HUES48 (cell line): ENCODE measurements around the gene DOP1B.
"Not testable (repeated sequence)": the region's sequence is repeated elsewhere in the genome, so short reads cannot be mapped to it uniquely, and the experiment has no call there.

Experiments used
- H3K27ac ChIP-seq: one replicate; pipeline ENCODE4 v1.7.0; 2013; ENCODE audit warnings: low read depth, low read length, inconsistent platforms
- H3K27me3 ChIP-seq: 2 replicates; pipeline ENCODE4 v1.6.1; 2013; ENCODE audit warnings: mild to moderate bottlenecking, low read length; ENCODE audit not compliant: control insufficient read depth, insufficient read depth
- H3K36me3 ChIP-seq: 2 replicates; pipeline ENCODE4 v1.6.1; 2013; ENCODE audit warnings: low read length; ENCODE audit not compliant: control insufficient read depth, insufficient read depth
- H3K4me1 ChIP-seq: 2 replicates; pipeline ENCODE4 v1.6.1; 2013; ENCODE audit warnings: mild to moderate bottlenecking, low read length; ENCODE audit not compliant: control insufficient read depth, insufficient read depth
- H3K4me3 ChIP-seq: 2 replicates; pipeline ENCODE4 v1.5.1; 2013; ENCODE audit warnings: mild to moderate bottlenecking, low read depth, low read length
- H3K9ac ChIP-seq: 2 replicates; pipeline ENCODE4 v1.6.1; 2013; ENCODE audit warnings: mild to moderate bottlenecking, low read depth, low read length, moderate library complexity
- H3K9me3 ChIP-seq: 2 replicates; pipeline ENCODE4 v1.6.1; 2013; ENCODE audit warnings: low read length; ENCODE audit not compliant: control insufficient read depth, insufficient read depth

Gene DOP1B

DNA sequence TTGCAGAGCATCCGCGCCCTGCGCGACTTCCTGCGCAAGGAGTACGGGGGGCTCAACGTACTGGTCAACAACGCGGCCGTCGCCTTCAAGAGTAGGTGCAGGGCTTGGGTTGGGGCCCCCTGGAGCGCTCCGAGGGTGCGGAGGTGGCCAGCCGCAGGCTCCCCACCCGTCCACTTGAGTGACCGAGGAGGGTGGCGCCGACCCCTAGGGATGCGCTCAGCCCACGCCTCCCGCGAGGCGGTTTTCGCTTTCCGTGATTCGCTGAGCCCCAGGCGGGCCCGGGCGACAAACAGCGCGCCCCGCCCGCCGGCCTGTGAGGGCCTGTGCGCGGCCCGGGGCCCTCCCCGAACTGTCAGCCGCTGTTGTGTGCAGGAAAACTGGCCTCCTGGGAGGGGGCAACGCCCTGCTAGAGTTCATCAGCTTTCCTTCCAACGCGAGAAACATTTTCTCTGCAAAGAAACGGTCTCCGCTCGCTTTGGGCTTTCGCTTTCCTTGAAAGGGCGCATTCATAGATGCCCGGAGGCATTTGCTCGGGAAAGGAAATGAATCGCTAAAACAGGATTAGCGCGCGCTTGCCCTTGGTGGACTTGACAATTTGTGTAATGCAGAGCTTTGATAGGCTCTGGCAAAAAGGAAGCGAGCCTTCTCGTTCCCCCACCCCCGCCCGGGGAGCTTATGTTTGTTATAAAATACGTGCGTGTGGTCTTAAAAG lies 21.1 kb upstream of the DOP1B start:
- Histone ChIP-seq H3K4me3 (peak overlapping the region; percentile 68), H3K27ac (no peak overlapping the region), H3K9ac (0 out of 2 replicates have a peak overlapping the region, but pooled peaks have one; percentile 1), H3K36me3 (no peaks in the 10 kb centered on the region), H3K27me3 (peaks cover 54% of the 10 kb centered on the region), H3K9me3 (no peaks in the 10 kb centered on the region), H3K4me1 (peaks cover 16% of the 10 kb centered on the region)

DNA sequence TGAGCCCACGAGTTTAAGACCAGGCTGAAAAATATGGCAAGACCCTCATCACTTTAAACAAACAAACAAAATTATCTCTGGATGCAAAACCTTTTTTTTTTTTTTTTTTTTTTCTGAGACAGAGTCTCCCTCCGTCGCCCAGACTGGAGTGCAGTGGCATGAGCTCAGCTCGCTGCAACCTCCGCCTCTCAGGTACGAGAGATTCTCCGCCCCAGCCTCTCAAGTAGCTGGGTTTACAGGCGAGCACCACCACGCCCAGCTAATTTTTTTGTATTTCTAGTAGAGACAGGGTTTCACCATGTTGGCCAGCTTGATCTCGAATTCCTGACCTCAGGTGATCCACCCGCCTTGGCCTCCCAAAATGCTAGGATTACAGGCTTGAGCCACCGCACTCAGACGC lies 16.8 kb upstream of the DOP1B start:
- not testable (repeated sequence) for H3K36me3 ChIP-seq, H3K9ac ChIP-seq, H3K4me1 ChIP-seq, H3K4me3 ChIP-seq, H3K9me3 ChIP-seq, H3K27ac ChIP-seq
- H3K27me3 ChIP-seq = peaks cover 24% of the 10 kb centered on the region

DNA sequence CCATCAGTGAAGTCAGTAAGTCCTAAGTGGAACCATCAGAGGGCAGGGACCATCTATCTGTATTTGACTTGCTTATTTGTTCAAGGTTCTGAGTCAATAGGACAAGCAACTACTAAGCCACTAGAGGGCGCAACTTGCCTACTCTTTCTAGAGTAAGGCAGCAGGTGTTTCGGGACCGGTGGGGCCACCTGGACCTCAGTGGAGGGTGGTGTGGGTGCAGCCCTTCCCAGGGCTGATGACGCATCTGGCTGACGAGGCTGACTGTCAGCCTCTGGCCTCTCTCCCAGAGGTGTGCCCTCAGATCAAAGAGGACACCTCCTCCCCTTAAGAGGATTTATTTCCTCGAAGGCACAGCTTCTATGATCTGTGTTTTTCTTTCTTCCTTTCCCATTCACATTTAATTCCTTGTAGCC lies 15.1 kb upstream of the DOP1B start:
- no peaks in the 10 kb centered on the region for H3K36me3 ChIP-seq
- no peak overlapping the region for H3K9ac ChIP-seq
- H3K27me3 ChIP-seq = peaks cover 6% of the 10 kb centered on the region
- H3K4me3 ChIP-seq = no peak overlapping the region
- H3K4me1 ChIP-seq = peaks cover 2% of the 10 kb centered on the region; the same call in 1 of the 2 replicates
- H3K9me3 ChIP-seq = no peaks in the 10 kb centered on the region
- no peak overlapping the region for H3K27ac ChIP-seq

DNA sequence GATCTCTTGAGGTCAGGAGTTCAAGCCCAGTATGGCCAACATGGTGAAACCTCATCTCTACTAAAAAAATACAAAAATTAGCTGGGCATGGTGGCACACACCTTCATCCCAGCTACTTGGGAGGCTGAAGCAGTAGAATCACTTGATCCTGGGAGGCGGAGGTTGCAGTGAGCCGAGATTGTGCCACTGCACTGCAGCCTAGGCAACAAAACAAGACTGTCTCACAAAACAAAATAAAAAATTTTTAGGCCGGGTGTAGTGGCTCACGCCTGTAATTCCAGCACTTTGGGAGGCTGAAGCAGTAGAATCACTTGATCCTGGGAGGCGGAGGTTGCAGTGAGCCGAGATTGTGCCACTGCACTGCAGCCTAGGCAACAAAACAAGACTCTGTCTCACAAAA lies 12.4 kb upstream of the DOP1B start:
- not testable (repeated sequence) for H3K9ac ChIP-seq, H3K9me3 ChIP-seq, H3K27ac ChIP-seq, H3K27me3 ChIP-seq, H3K4me1 ChIP-seq, H3K4me3 ChIP-seq, H3K36me3 ChIP-seq

DNA sequence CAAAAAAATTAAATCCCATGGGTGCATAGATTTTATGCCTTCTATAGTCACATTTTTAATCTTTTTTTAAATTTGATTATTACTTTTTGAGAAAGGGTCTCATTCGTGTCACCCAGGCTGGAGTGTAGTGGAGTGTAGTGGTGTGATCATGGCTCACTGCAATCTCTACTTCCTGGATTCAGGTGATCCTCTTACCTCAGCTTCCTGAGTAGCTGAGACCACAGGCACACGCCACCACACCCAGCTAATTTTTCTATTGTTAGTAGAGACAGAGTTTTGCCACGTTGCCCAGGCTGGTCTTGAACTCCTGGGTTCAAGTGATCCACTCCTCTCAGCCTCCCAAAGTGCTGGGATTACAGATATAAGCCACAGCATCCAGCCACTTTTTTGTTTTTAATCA lies 11.4 kb upstream of the DOP1B start:
- Histone ChIP-seq H3K27ac (no peak overlapping the region), H3K36me3 (no peaks in the 10 kb centered on the region), H3K4me1 (no peaks in the 10 kb centered on the region), H3K27me3 (no peaks in the 10 kb centered on the region), H3K4me3 (no peak overlapping the region), H3K9me3 (no peaks in the 10 kb centered on the region), H3K9ac (no peak overlapping the region)

DNA sequence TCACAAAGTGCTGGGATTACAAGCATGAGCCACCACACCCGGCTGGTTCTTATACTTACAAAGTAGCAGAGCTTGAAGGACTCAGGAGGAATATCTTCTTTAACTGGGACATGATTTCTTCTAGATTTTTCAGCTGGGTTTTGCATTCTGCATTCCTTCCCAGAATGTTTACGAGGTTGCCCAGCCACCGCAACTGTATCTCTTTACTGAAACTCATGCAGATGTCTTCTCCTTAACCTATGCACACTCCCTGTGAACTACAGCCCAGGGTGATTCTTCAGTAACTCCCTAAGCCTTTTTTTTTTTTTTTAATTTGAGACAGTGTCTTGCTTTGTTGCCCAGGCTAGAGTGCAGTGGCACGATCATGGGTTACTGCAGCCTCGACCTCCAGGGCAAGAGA lies 8.7 kb upstream of the DOP1B start:
- no peaks in the 10 kb centered on the region for H3K9me3 ChIP-seq
- no peaks in the 10 kb centered on the region for H3K27me3 ChIP-seq
- no peak overlapping the region for H3K9ac ChIP-seq
- no peaks in the 10 kb centered on the region for H3K4me1 ChIP-seq
- H3K36me3 ChIP-seq = no peaks in the 10 kb centered on the region
- H3K27ac ChIP-seq = no peak overlapping the region
- H3K4me3 ChIP-seq = no peak overlapping the region

DNA sequence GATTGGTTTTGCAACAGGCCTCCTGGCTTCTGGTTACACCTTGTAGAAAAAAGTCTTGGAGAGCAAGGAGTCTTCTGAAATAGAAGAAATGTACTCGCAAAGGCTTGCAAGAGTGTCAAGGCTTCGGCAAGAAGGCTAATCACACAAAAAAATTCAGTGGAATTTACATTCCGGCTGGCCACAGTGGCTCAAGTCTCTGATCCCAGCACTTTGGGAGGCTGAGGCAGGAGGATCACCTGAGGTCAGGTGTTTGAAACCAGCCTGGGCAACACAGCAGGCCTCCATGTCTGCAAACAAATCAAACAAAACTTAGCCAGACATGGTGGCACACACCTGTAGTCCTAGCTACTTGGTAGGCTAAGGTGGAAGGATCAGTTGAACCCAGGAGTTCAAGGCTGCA lies 7.7 kb upstream of the DOP1B start:
- no peak overlapping the region for H3K27ac ChIP-seq
- no peaks in the 10 kb centered on the region for H3K4me1 ChIP-seq
- no peak overlapping the region for H3K9ac ChIP-seq

DNA sequence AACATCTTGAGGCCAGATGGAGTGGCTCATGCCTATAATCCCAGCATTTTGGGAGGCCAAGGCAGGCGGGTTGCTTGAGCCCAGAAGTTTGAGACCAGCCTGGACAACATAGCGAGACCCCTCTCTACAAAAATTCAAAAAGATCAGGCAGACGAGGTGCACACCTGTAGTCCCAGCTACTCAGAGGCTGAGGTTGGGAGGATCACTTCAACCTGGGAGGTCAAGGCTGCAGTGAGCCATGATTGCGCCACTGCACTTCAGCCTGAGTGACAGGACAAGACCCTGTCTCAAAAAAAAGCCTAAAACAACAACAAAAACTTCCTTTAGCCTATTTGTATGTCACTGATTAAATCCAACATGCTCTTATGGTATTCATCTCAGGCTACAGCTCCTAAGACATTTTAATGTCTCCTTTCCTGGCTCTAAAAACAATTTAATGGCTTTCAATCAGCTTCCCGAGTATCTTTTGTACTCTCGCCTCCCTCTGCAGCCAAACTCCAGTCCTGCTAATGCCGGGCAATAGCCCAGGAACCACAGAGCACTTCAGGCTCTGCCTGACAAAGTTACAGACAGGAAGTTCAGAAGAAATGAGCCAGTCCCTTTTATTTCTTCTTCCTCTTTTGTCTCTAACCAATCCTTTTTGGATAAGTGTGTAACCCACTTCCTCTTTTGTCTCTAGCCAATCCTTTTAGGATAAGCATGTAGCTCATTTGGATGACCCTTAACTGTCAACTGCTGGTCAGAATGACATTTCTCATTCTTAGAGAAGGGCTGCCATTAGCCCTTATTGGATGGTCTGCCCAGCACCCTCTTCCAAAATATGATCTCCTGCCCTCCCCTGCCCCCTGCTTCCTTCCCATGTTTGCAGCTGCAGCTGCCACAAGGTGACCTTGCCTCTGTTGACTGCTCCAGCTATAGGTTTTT lies 6.6 kb upstream of the DOP1B start:
- H3K4me3 ChIP-seq = no peak overlapping the region
- H3K27me3 ChIP-seq = peaks cover 4% of the 10 kb centered on the region
- no peaks in the 10 kb centered on the region for H3K36me3 ChIP-seq
- H3K4me1 ChIP-seq = no peaks in the 10 kb centered on the region
- H3K27ac ChIP-seq = no peak overlapping the region
- no peak overlapping the region for H3K9ac ChIP-seq
- H3K9me3 ChIP-seq = no peaks in the 10 kb centered on the region

More for the DNA sequence above, 7.7 kb upstream of the DOP1B start:
- H3K36me3 ChIP-seq = no peaks in the 10 kb centered on the region
- no peak overlapping the region for H3K4me3 ChIP-seq
- H3K9me3 ChIP-seq = no peaks in the 10 kb centered on the region
- no peaks in the 10 kb centered on the region for H3K27me3 ChIP-seq

DNA sequence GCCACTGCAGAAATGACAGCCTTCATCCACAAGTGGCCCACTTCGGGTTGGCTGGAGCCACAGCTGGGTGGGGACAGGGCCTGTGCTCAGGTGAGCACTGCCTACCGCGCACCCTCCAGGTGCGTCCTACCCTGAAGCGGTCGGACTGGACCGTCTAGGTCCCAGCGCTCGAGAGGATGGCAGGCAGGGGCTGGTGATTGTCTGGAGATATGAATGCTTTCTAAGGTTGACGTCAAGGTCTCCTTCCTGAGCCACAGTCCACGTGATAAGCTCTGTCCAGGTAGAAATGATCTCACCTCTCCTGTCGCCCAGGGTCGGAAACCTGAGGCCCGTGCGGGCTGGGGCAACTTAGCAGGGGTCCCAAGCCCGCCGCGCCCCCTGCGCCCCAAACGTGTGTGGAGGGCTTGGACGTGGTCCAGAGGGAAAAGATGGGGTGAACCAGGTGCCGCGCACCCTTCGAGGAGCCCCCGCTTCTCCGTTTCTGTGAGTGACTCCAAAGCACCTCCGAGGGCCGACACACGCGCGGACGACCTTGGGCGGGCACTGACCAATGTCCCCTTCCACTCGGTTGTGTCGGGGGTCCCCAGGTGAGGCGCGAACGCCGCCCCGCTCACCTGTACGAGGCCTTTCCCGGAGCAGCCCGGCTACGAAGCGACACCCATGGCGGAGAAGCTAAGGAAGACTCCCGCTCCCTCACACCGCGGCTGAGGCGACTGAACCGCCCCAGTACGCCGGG lies 853 bp upstream of the DOP1B start:
- peaks cover 24% of the 10 kb centered on the region for H3K27me3 ChIP-seq
- H3K4me3 ChIP-seq = peak overlapping the region; percentile 67
- peaks cover 8% of the 10 kb centered on the region; the same call in 1 of the 2 replicates for H3K4me1 ChIP-seq
- peak overlapping the region; percentile 20 for H3K27ac ChIP-seq
- H3K36me3 ChIP-seq = no peaks in the 10 kb centered on the region
- no peak overlapping the region for H3K9ac ChIP-seq
- no peaks in the 10 kb centered on the region for H3K9me3 ChIP-seq

DNA sequence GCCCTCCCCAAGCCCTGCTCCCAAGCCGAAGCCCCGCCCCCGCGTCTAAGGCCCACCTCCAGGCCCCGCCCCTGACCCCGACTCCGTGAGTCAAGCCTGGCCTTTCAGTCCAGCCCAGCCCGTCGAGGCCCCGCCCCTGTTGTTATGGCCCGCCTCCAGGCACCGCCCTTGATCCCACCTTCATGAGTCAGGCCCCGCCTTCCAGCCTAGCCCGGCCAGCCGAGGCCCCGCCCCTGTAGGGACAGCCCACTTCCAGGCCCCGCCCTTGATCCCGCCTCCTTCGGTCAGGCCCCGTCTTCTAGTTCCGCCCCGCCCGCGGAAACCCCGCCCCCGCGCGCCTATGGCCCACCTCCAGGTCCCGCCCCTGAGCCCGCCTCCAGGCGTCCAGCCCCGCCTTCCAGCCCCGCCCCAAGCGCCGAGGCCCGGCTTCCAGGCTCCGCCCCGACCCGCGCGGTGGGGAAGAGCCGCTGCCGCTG lies 247 bp upstream of the DOP1B start:
- H3K27ac ChIP-seq = peak overlapping the region; percentile 85
- H3K4me3 ChIP-seq = peak overlapping the region; percentile 91
- no peaks in the 10 kb centered on the region for H3K9me3 ChIP-seq
- H3K4me1 ChIP-seq = peaks cover 8% of the 10 kb centered on the region; the same call in 1 of the 2 replicates
- H3K36me3 ChIP-seq = no peaks in the 10 kb centered on the region
- H3K9ac ChIP-seq = no peak overlapping the region
- peaks cover 24% of the 10 kb centered on the region for H3K27me3 ChIP-seq
